ENCODE measurements around the gene SSH3.

The SSH3 gene

GRCh38 chr11:67347964-67348749 lies 44.8 kb downstream of the SSH3 start:
- no peak for TF ChIP-seq SPI1 (IDR thresholded peaks at IDR 0.05; ENCODE audit: borderline replicate concordance, low read depth)
- TF ChIP-seq CTCF (IDR thresholded peaks at IDR 0.05; ENCODE audit: insufficient read depth, low read length) = no peak
- TF ChIP-seq, protein P1, sequence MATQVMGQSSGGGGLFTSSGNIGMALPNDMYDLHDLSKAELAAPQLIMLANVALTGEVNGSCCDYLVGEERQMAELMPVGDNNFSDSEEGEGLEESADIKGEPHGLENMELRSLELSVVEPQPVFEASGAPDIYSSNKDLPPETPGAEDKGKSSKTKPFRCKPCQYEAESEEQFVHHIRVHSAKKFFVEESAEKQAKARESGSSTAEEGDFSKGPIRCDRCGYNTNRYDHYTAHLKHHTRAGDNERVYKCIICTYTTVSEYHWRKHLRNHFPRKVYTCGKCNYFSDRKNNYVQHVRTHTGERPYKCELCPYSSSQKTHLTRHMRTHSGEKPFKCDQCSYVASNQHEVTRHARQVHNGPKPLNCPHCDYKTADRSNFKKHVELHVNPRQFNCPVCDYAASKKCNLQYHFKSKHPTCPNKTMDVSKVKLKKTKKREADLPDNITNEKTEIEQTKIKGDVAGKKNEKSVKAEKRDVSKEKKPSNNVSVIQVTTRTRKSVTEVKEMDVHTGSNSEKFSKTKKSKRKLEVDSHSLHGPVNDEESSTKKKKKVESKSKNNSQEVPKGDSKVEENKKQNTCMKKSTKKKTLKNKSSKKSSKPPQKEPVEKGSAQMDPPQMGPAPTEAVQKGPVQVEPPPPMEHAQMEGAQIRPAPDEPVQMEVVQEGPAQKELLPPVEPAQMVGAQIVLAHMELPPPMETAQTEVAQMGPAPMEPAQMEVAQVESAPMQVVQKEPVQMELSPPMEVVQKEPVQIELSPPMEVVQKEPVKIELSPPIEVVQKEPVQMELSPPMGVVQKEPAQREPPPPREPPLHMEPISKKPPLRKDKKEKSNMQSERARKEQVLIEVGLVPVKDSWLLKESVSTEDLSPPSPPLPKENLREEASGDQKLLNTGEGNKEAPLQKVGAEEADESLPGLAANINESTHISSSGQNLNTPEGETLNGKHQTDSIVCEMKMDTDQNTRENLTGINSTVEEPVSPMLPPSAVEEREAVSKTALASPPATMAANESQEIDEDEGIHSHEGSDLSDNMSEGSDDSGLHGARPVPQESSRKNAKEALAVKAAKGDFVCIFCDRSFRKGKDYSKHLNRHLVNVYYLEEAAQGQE (IDR thresholded peaks at IDR 0.05; ENCODE audit: insufficient replicate concordance, low read depth) = no peak
- TF ChIP-seq GABPA (IDR thresholded peaks at IDR 0.05; ENCODE audit: low read depth) = no peak
- no peak for TF ChIP-seq POLR2AphosphoS5 (IDR thresholded peaks at IDR 0.05; ENCODE audit: low read depth)
- no peaks in the 10 kb centered on the region for H3K27me3 ChIP-seq (ENCODE audit: insufficient read depth, poor library complexity, severe bottlenecking)
- DNase-seq (ENCODE audit: low read depth in 1 of 2, low spot score in 1 of 2) = no peak
- no peak overlapping the region for H3K4me3 ChIP-seq (replicated peaks; ENCODE audit: insufficient read depth, low read length)
- no peak overlapping the region for H3K27ac ChIP-seq (replicated peaks)

DNA sequence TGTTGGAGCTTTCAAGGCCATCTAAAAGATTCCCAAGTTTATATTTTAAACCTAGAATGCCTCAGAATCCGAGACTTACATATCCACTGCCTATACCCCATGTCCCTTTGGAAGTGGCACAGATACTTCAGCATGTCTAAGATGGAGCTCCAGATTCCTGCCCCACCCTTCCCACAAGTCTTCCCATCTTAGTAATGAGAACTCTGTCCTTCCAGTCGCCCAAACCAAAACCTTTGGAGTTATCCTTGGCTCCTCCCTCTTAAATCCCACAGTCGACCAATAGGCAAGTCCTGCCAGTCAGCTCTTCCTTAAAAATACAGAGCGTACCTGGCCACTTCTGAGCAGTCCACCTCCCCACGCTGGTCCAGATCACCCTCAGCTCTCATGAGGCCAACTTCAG lies 45.7 kb downstream of the SSH3 start:
- H3K27me3 ChIP-seq (ENCODE audit: insufficient read depth, poor library complexity, severe bottlenecking) = no peaks in the 10 kb centered on the region
- DNase-seq (ENCODE audit: low read depth in 1 of 2, low spot score in 1 of 2) = no peak
- H3K27ac ChIP-seq (replicated peaks) = no peak overlapping the region
- TF ChIP-seq POLR2AphosphoS5 (IDR thresholded peaks at IDR 0.05; ENCODE audit: low read depth) (no peak), GABPA (IDR thresholded peaks at IDR 0.05; ENCODE audit: low read depth) (no peak), CTCF (IDR thresholded peaks at IDR 0.05; ENCODE audit: insufficient read depth, low read length) (no peak), SPI1 (IDR thresholded peaks at IDR 0.05; ENCODE audit: borderline replicate concordance, low read depth) (no peak)
- TF ChIP-seq, protein P1 (IDR thresholded peaks at IDR 0.05; ENCODE audit: insufficient replicate concordance, low read depth) = no peak
- H3K4me3 ChIP-seq (replicated peaks; ENCODE audit: insufficient read depth, low read length) = no peak overlapping the region

DNA sequence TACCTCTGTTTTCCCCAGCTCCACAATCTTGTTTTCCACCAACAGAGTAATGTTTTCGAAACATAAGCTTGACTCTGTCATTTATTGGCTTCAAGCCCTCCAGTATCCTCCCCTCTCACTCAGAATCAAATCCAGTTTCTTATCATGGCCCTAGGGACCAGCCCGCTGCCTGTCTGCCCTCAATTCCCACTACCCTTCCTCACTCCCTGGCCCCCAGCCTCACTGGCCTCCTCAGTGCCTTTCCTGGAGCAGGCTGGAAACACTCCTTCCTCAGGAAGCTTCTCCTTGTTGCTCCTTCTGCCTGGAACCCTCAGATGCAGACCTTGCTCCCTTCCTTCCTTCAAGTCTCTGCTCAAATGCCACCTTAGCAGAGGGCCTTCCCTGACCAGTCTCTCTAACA lies 46.1 kb downstream of the SSH3 start:
- Histone ChIP-seq H3K27me3 (ENCODE audit: insufficient read depth, poor library complexity, severe bottlenecking) (no peaks in the 10 kb centered on the region), H3K4me3 (replicated peaks; ENCODE audit: insufficient read depth, low read length) (no peak overlapping the region), H3K27ac (replicated peaks) (no peak overlapping the region)
- TF ChIP-seq GABPA (IDR thresholded peaks at IDR 0.05; ENCODE audit: low read depth) = no peak
- no peak for TF ChIP-seq CTCF (IDR thresholded peaks at IDR 0.05; ENCODE audit: insufficient read depth, low read length)
- TF ChIP-seq SPI1 (IDR thresholded peaks at IDR 0.05; ENCODE audit: borderline replicate concordance, low read depth) = no peak
- TF ChIP-seq, protein P1 (IDR thresholded peaks at IDR 0.05; ENCODE audit: insufficient replicate concordance, low read depth) = no peak
- no peak for TF ChIP-seq POLR2AphosphoS5 (IDR thresholded peaks at IDR 0.05; ENCODE audit: low read depth)
- DNase-seq (ENCODE audit: low read depth in 1 of 2, low spot score in 1 of 2) = no peak

All from HL-60 (cell line).